HG03439 (cell line): Measurements from ENCODE around the gene RSPH3.
"Not testable (repeated sequence)": the region's sequence is repeated elsewhere in the genome, so short reads cannot be mapped to it uniquely, and the experiment has no call there.

Experiments
- ATAC-seq: cut with Tn5 transposase; IDR thresholded peaks from one replicate; pipeline ENCODE4 v1.9.1; 2021; ENCODE audit warnings: mild to moderate bottlenecking, moderate library complexity; ENCODE audit not compliant: unreplicated experiment

The RSPH3 gene

GRCh38 chr6:159025224-159025623 lies 25.2 kb upstream of the RSPH3 start:
- ATAC-seq = not testable (repeated sequence)

- ATAC-seq = no peak
Observed at GRCh38 chr6:159023893-159024292, 23.9 kb upstream of the RSPH3 start.

GRCh38 chr6:159020011-159020410 lies 20.0 kb upstream of the RSPH3 start:
- ATAC-seq = no peak

DNA sequence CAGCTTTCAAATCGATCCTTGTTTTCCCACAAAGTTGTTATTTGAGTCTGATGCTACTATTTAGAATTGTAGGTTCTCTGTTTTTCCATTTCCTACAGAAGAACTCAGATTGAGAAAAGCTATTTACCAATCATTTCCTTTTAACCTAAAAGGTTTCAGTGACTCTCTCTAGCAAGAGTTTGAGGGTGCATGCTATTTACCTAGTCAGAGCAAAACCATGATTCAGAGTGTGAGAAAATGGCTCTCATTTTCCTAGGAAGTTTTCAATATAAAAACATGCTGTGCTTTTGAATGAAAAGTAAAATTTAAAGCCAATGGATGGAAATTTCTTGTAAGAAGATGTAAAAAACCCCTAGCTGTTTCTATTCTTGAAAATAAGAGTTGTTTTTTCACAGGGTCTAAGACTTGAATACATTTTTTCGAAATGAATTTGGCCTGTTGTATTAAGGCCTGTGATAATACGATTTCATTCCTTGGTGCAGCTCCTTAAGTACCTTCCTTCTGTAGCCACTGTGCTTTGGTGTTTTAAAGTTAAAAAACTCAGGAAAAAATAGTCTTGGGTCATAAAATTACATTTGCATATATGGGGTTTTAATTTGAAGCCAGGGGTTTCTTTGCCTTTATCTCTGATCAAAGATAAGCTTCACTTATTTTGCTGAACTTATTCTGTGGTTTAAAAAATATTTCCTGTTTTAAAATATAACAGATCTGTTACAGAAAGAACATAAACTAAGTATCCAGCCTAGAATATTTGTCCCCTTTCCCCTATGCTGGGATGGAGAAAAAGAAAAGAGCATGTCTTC lies 18.0 kb upstream of the RSPH3 start:
- no peak for ATAC-seq

GRCh38 chr6:159014406-159014805 lies 14.4 kb upstream of the RSPH3 start:
- ATAC-seq = no peak

- no peak for ATAC-seq
Observed at GRCh38 chr6:159013229-159013628, 13.2 kb upstream of the RSPH3 start.

- ATAC-seq = no peak
Observed at GRCh38 chr6:159012201-159012600, 12.2 kb upstream of the RSPH3 start.

DNA sequence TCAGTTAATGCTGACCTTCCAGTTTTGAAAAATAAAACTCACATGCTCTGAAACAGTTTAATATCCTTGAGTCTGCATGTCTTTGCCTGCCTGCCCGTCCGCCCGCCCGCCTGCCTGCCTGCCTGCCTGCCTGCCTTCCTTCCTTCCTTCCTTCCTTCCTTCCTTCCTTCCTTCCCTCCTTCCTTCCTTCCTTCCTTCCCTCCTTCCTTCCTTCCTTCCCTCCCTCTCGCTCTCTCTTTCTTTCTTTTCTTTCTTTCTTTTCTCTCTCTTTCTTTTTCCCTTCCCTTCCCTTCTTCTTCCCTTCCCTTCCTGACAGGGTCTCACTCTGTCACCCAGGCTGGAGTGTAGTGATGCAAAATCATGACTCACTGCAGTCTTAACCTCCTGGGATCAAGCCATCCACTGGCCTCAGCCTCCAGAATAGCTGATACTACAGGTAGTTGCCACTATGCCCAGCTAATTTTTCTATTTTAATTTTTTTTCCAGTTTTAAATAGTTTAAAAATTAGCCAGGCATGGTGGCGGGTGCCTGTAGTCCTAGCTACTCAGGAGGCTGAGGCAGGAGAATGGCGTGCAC lies 10.1 kb upstream of the RSPH3 start:
- ATAC-seq = not testable (repeated sequence)

- no peak for ATAC-seq
Observed at GRCh38 chr6:159008656-159009288, 8.8 kb upstream of the RSPH3 start.

GRCh38 chr6:159007510-159007909 lies 7.5 kb upstream of the RSPH3 start:
- ATAC-seq = no peak

DNA sequence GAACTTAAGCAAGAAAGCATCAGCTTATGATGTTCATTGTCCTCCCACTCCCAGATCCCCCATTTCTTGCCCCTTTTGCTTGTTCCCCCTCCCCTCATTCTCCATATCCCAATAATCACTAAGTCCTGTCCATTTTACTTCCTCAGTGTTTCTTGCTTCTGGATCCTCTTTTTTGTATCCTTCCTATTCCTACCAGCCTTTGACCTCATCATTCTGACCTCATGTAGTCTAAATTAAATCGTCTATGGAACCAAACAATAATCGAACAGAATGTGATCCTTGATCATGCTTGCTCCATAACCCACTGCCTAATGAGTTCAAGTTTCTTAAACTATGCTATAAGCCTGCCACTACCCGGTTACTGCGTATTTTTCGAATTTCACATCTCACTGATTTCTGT lies 5.4 kb upstream of the RSPH3 start:
- no peak for ATAC-seq

DNA sequence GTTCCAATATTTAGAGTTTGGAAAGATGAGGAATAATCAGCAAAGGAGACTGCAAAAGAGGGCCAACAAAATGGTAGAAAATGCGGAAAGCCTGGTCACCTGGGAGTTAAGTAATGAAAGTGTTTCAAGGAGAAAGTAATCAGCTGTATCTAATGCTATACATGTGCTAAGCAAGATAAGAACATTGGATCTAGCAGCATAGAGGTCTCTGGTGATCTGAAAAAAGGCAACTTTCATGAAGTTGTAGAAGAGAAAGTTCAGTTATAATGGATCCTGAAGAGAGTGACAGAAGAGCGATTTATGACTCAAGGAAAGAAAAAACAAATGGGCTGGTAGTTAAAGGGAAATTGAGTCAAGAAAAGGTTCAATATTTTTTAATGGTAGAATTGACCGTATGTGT lies 4.6 kb upstream of the RSPH3 start:
- no peak for ATAC-seq

DNA sequence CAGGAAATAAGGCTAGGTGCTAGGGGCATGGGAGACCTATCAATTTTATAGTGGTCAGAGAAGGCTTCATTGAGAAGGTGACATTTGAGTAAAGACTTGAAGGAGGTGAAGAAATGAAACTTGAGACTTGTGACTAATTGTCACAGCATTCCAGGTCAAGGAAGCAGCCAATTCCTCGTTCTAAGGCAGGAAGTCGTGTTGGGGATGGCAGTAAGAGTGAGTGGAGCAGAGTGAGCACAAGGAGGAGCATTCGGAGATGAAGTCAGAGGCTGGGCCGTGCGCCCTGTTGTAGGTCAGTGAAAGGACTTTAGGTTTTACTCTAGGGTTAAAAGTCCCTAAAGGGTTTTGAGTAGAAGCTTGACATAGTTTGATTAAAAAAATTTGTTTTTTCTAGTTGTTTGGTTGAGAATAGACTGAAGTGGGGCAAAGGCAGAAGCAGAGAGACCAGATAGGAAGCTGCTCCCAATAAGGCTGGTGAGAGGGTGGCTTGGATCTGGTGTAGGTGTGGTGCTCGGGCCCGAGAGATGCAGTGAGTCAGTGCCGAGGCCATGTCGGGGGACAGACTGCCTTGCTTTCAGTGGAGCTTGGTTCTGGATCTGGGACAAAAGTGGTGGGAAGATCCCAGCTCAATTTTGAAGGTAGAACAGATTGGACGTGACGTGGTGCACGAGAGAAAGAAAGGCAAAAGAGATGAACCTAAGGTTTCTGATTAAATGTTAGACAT lies 2.6 kb upstream of the RSPH3 start:
- no peak for ATAC-seq

GRCh38 chr6:158999154-158999665 lies 792 bp downstream of the RSPH3 start:
- ATAC-seq = peak; percentile 39

DNA sequence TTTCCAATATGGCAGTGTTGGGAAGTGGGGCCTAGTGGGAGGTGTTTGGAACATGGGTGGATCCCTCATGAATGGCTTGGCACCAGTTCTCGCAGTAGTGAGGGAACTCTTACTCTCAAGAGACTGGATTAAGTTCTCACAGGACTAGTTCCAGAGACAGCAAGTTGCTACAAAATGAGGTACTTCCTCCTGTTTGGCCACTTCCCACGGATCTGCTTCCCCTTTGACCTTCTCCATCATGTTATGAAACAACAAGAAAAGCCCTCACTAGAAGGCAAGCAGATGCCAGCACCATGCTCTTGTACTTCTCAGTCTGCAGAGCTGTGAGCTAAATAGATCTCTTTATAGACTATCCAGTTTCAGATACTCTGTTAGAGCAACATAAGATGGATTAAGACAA lies 3.1 kb downstream of the RSPH3 start:
- ATAC-seq = no peak

- no peak for ATAC-seq
Observed at GRCh38 chr6:158993639-158994038, 6.4 kb downstream of the RSPH3 start.

DNA sequence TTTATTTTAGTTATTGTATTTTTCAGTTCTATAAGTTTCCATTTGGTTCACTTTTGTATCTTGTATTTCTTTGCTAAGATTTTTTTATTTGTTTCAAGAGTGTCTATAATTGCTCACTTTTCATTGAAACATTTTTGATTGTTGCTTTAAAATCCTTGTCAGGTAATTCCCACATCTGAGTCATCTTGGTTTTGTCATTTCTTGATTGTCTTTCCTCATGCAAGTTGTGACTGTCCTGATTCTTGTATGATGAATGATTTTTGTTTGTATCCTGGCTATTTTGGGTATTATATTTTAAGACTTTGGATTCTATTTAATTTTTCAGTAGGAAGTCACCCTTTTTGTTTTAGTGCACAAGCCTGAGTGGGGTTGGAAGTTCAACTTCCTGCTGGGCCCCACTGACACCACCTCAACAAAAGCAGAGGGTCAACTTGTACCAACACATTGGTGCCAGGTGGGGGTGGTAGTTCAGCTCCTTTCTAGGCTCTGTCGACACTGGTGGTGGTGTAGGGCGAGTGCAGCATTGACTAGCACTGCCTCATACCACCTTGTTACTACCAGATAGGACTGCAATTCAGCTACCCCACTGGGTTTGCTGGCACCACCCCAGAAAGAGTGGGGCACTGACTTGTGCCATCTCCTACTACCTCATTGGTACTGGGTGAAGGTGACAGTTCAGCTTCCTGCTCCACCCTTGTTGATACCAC lies 8.8 kb downstream of the RSPH3 start:
- ATAC-seq = no peak

- not testable (repeated sequence) for ATAC-seq
Observed at GRCh38 chr6:158989711-158990110, 10.3 kb downstream of the RSPH3 start.

DNA sequence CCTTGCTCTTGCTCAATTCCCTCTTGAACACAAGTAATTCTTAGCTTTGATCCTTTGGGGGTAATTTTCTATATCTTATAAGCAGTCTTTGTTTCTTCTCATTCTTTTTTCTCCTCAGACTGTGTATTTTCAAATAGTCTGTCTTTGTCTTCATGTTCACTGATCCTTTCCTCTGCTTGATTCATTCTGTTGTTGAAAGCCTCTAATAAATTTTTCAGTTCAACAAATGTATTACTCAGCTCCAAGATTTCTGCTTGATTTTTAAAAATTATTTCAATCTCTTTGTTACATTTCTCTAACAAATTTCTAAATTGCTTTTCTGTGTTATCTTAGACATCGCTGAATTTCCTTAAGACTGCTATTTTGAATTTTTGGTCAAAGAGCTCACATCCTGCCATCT lies 11.5 kb downstream of the RSPH3 start:
- ATAC-seq = no peak

- no peak for ATAC-seq
Observed at GRCh38 chr6:158987657-158988056, 12.3 kb downstream of the RSPH3 start.

GRCh38 chr6:158978757-158979156 lies 21.2 kb downstream of the RSPH3 start:
- ATAC-seq = no peak
